Activated effector memory CD4-positive, alpha-beta T cell treated with Interleukin-2 at 50 U/mL for 16 hours (primary cell): Measurements from ENCODE around the gene RBP3.

Experiments
- DNase-seq: peaks from one replicate; pipeline ENCODE4 v3.0.0-alpha.2; 2020

The RBP3 gene

GRCh38 chr10:47339186-47339735 is 8.9 kb upstream of the RBP3 start:
- DNase-seq: no peak

DNA sequence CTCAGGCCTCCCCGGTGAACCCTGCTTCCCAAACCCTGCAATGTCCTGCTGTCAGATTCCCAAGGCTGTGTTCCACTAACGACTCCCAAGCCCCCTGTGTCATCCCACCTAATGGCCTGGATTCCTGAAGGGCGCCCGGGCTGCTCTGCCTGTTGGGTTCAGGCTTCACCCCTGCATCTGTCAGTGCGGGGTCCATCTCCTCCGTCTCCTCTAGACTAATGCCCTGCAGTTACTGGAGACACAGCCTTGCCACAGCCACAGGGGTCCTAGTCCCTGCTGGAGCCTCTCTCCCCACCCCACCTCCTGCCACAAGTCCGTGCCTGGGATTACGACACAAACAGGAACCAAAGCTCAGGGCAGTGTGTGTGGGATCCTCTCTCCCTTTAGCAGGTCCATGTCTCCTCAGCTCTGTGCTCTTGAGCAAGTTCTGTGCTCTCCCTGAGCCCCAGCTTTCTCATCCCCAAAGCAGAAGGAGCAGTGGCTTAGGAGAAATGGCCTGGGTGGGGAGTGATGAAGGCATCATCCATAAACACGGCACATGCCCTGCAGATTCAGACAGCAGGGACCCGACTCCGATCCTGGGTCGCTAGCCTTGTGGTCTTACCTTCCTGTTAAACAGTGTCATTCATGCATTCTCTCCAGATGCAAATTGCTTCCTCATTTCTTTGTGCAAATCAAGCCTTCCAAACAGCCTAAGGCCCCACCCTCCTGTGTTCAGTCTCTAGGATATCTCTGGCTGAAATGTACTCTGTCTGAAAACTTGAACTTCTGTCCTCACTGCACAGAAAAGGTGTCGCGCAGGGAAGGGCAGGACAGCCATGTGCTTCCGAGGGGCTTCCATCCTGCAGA is 8.2 kb upstream of the RBP3 start:
- DNase-seq: no peak

- DNase-seq: peak; percentile 50
Measured at GRCh38 chr10:47340608-47341170, 7.5 kb upstream of the RBP3 start.

DNA sequence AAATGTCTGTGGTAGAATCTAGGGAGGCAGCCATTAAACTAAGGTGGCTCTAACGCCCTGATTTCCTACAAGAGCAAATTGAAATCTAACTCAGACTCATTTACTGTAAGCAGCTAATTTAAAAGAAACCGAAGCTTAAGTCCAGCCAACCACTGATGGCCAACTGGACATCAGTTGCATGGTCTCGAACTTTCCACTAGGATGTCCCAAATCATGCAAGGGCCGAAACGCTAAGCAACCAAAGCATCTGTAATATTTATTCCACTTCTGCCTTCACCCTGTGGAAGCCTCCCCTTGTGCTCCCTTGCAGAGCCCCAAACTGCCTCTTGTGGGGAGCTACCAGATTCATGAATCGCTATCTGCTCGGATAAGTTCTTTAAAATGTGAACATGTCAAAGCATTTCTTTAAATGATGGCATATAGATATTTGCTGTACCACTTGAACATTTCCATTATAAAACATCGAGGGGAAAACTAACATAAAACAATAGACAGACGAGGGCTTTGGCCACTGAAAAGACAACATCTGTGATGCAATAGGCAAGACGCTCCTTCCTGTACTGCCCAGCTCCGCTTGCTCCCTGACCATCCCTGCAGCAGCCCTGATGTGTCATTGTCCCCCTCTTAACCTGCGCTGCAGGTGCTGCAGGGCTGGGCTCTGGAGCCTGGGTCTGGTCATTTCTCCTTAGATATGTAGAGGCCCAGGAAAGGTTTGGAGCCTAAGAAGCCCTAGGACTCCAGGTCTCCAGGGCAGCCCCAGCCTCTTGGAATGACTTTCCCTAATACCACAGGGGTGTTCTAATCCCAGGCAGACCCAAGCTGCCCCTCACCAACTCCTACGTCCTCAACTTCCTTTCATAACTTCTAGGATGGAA is 2.9 kb upstream of the RBP3 start:
- no peak for DNase-seq

DNA sequence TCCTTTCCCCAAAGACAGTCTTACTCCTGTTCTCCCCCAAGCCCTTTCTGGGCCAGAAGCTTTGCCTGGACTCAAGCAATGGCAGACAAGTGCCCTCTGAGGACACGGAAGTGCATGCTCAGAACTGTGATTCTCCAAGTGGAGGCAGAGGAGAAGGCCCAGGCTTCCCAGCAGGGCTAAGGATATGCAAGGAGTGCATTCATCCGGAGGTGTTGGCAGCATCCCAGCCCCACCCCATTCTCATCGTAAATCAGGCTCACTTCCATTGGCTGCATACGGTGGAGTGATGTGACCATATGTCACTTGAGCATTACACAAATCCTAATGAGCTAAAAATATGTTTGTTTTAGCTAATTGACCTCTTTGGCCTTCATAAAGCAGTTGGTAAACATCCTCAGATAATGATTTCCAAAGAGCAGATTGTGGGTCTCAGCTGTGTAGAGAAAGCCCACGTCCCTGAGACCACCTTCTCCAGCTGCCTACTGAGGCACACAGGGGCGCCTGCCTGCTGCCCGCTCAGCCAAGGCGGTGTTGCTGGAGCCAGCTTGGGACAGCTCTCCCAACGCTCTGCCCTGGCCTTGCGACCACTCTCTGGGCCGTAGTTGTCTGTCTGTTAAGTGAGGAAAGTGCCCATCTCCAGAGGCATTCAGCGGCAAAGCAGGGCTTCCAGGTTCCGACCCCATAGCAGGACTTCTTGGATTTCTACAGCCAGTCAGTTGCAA is 1.4 kb upstream of the RBP3 start:
- no peak for DNase-seq

DNA sequence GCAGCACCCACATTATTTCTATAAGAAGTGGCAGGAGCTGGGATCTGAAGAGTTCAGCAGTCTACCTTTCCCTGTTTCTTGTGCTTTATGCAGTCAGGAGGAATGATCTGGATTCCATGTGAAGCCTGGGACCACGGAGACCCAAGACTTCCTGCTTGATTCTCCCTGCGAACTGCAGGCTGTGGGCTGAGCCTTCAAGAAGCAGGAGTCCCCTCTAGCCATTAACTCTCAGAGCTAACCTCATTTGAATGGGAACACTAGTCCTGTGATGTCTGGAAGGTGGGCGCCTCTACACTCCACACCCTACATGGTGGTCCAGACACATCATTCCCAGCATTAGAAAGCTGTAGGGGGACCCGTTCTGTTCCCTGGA is 874 bp upstream of the RBP3 start:
- DNase-seq: no peak

DNA sequence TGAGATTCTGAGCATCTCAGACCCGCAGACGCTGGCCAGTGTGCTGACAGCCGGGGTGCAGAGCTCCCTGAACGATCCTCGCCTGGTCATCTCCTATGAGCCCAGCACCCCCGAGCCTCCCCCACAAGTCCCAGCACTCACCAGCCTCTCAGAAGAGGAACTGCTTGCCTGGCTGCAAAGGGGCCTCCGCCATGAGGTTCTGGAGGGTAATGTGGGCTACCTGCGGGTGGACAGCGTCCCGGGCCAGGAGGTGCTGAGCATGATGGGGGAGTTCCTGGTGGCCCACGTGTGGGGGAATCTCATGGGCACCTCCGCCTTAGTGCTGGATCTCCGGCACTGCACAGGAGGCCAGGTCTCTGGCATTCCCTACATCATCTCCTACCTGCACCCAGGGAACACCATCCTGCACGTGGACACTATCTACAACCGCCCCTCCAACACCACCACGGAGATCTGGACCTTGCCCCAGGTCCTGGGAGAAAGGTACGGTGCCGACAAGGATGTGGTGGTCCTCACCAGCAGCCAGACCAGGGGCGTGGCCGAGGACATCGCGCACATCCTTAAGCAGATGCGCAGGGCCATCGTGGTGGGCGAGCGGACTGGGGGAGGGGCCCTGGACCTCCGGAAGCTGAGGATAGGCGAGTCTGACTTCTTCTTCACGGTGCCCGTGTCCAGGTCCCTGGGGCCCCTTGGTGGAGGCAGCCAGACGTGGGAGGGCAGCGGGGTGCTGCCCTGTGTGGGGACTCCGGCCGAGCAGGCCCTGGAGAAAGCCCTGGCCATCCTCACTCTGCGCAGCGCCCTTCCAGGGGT is 703 bp downstream of the RBP3 start:
- no peak for DNase-seq

DNA sequence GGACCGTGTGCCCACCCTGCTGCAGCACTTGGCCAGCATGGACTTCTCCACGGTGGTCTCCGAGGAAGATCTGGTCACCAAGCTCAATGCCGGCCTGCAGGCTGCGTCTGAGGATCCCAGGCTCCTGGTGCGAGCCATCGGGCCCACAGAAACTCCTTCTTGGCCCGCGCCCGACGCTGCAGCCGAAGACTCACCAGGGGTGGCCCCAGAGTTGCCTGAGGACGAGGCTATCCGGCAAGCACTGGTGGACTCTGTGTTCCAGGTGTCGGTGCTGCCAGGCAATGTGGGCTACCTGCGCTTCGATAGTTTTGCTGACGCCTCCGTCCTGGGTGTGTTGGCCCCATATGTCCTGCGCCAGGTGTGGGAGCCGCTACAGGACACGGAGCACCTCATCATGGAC is 1.4 kb downstream of the RBP3 start:
- no peak for DNase-seq

GRCh38 chr10:47349941-47350371 is 1.8 kb downstream of the RBP3 start:
- DNase-seq: no peak

- no peak for DNase-seq
Measured at GRCh38 chr10:47350671-47351640, 2.8 kb downstream of the RBP3 start.

- DNase-seq: no peak
Measured at GRCh38 chr10:47351899-47352815, 4.0 kb downstream of the RBP3 start.

DNA sequence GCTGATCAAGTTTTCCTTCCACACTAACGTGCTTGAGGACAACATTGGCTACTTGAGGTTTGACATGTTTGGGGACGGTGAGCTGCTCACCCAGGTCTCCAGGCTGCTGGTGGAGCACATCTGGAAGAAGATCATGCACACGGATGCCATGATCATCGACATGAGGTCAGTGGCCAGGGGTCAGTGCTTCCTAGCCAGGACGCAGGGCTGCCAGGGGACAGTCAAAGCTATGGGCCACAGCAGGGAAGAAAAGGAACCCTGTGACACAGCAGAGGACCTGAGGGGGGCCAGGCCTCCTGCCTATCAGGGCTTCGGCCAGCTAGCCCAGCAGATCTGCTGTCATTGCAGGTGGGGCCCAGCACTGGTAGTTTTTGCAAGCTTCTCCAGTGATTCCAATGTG is 5.2 kb downstream of the RBP3 start:
- no peak for DNase-seq

DNA sequence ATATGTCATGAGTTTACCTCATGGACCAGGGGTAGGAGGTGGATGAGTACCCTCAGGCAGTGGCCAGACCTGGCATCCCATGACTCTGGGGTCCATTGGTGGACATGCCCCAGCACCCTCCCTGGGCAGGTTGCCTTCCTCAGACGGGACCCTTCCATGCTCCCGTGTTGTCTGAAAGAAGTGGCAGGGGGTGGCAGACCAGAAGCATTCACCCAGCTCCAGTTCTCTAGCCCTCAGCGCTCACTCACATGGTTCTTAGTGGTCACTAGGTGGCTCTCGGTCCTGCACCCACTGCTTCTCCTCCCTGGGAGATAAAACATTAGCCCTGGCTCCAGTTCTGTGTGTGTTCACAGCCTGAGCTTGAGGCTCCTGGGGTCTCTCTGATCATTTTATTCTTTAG is 6.0 kb downstream of the RBP3 start:
- no peak for DNase-seq

DNA sequence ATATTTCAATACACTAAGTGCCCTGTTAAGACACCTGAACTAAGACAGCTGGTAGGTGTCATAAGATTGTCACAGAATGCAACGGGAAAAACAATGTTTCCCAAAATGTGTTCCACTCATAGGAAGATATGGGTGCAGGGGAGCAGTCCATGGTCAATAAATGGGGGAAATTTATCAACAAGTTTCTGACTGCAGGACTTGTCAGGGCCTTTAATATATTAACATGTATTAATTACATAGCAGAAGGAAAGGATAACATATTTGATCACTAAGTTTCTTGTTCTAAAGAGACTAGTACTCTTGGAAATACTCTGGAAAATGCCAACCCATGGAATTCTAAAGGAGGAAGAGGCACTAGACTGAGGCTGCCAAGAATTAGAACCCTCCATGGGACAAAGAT is 6.7 kb downstream of the RBP3 start:
- DNase-seq: no peak

DNA sequence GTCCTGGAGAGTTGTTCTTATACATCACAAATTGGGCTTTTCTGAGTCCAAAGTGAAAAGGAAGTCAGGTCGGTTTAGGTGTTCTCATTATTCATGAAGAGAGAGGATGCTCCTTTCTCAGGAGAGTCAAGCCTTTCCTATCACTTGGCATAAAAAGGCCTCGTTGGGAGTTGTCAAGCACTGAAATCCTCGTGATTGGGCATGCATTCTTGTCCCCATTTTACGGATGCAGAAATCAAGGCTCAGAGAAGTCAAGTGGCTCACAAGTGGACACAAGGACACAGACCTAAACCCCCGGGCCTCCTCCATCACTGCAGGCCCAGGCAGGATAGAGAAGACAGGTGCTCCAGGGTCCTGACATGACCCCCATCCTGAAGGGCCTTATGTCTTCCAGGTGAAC is 8.5 kb downstream of the RBP3 start:
- no peak for DNase-seq

DNA sequence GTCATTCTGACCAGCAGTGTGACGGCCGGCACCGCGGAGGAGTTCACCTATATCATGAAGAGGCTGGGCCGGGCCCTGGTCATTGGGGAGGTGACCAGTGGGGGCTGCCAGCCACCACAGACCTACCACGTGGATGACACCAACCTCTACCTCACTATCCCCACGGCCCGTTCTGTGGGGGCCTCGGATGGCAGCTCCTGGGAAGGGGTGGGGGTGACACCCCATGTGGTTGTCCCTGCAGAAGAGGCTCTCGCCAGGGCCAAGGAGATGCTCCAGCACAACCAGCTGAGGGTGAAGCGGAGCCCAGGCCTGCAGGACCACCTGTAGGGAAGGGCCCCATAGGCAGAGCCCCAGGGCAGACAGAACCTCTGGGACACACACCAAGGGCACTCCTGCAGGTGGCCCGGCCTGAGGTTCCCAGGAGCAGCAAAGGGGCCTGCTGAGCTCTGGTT is 9.0 kb downstream of the RBP3 start:
- no peak for DNase-seq

DNA sequence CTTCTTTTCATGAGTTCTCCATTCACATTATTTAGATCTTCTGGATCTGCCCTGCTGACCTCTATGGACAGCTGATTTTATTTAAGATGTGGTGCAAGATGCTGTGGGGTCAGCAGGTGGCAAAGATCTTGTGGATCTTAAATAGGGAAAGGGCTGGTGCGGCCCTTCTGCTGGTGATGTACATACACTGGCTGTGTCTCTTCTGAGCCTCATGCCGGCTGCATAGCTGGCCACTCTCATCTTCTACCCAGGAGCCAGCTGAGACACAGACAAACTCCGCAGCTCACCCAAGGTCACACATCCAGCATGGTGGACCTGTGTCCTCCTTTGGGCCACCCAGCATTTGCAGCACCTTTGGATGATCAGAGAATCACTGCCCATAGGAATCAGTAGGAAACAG is 9.7 kb downstream of the RBP3 start:
- no peak for DNase-seq

DNA sequence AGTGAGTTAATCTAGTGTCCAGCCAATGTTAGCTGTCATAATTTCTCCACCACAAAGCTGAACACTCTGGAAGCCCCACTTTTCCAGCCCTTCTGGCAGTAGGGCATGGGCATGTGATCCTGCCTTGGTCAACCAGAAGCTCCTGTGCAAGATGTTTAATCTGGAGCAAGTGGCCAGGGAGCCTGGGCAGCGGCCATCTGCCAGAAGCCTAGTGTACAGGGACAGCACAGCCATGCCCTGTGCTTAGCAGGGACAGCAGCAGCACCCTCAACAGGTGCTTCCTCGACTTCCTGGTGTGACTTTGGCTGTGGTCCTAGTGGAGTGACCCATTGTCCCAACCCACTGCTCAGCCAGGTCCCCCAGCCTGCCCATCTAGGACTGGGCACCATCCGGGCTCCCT is 10.3 kb downstream of the RBP3 start:
- DNase-seq: no peak

DNA sequence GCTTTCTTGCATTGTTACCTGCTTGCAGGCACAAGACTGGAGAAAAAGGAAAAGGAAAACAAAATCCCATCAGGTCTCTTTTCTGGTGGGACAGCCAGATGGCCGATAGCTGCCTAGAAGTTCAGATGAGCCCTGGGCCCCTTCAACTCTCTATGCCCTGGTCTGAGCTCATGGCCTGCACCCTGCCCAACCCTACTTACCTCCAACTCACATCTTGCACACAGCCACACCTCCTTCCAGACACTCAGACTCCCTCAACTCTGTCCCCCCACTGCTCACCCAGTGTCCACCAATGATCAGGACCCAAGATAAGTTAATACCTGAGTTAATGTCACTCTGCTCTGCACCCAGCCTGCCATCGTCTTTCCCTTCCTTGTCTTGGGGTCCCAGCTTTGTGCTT is 10.9 kb downstream of the RBP3 start:
- DNase-seq: no peak
